ENCODE measurements around the gene LMOD3. TPM values are rescaled to one million over a fixed set of nuclear protein-coding genes. Genes with fewer than 3 reads are reported as not detected.

LMOD3 gene
- total RNA-seq, 2 donors from 2014 or later = 0.33 TPM; not detected in 1

DNA sequence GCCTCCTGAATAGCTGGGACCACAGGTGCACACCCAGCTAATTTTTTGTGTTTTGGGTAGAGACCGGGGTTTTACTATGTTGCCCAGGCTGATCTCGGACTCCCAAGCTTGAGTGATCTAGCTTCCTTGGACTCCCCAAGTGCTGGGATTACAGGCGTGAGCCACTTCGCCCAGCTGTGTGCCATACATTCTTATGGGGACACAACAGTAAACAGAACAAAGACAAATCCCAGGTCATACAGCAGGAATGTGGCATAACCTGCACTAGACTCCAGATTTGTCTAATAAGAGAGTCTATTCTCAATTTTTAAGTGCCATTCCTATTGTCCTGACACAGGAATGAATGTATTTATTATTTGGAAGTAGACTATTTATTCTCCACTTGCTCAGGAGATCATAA, 20.0 kb downstream of the LMOD3 start:
- ATAC-seq (no peak), DNase-seq (no peak)
- Histone ChIP-seq H3K4me3 (no peak overlapping the region), H3K27me3 (no peaks in the 10 kb centered on the region), H3K27ac (no peak overlapping the region), H3K9me3 (no peaks in the 10 kb centered on the region), H3K36me3 (replicated peaks in 1 of 2; ENCODE audit: insufficient read depth in 1 of 2, low read depth in 2 of 2) (peaks cover 3 to 19% of the 10 kb centered on the region in 2 donors), H3K4me1 (peaks cover 3% of the 10 kb centered on the region)
- TF ChIP-seq POLR2A (IDR thresholded peaks at IDR 0.05) (no peak), CTCF (IDR thresholded peaks at IDR 0.05) (no peak)
- intact Hi-C loops (cut with DNase I) = no loop called here
- 90 to 91% methylated on average over 2 to 4 of the region's 4 CpGs for WGBS, 2 donors

- no peak overlapping the region for H3K4me3 ChIP-seq
- no peak for TF ChIP-seq POLR2A (IDR thresholded peaks at IDR 0.05)
- no peak for TF ChIP-seq CTCF (IDR thresholded peaks at IDR 0.05)
Observed at GRCh38 chr3:69099576-69099975, 22.8 kb downstream of the LMOD3 start.

GRCh38 chr3:69097407-69098086, 24.8 kb downstream of the LMOD3 start:
- no peak overlapping the region for H3K4me3 ChIP-seq
- 86 to 93% methylated on average over 9 of the region's 9 CpGs for whole genome bisulfite sequencing, 2 donors
- H3K4me1 ChIP-seq = peaks cover 48% of the 10 kb centered on the region
- H3K9me3 ChIP-seq = no peaks in the 10 kb centered on the region
- TF ChIP-seq CTCF (IDR thresholded peaks at IDR 0.05) = no peak
- no peak for TF ChIP-seq POLR2A (IDR thresholded peaks at IDR 0.05)
- H3K27ac ChIP-seq = peak overlapping the region in 1 of 4 donors; percentile 15
- DNase-seq (no peak), ATAC-seq (no peak)
- intact Hi-C loops (cut with DNase I) = no loop called here
- H3K36me3 ChIP-seq (replicated peaks in 1 of 2; ENCODE audit: insufficient read depth in 1 of 2, low read depth in 2 of 2) = peaks cover 0 to 7% of the 10 kb centered on the region in 2 donors
- no peaks in the 10 kb centered on the region for H3K27me3 ChIP-seq

More at GRCh38 chr3:69099576-69099975, 22.8 kb downstream of the LMOD3 start:
- Histone ChIP-seq H3K27me3 (no peaks in the 10 kb centered on the region), H3K9me3 (no peaks in the 10 kb centered on the region), H3K27ac (no peak overlapping the region), H3K4me1 (peaks cover 28% of the 10 kb centered on the region), H3K36me3 (replicated peaks in 1 of 2; ENCODE audit: insufficient read depth in 1 of 2, low read depth in 2 of 2) (peaks cover 2 to 19% of the 10 kb centered on the region in 2 donors)
- intact Hi-C loops (cut with DNase I) = no loop called here
- WGBS, 2 donors = 92 to 93% methylated on average over 4 of the region's 4 CpGs
- ATAC-seq = no peak
- DNase-seq = no peak

DNA sequence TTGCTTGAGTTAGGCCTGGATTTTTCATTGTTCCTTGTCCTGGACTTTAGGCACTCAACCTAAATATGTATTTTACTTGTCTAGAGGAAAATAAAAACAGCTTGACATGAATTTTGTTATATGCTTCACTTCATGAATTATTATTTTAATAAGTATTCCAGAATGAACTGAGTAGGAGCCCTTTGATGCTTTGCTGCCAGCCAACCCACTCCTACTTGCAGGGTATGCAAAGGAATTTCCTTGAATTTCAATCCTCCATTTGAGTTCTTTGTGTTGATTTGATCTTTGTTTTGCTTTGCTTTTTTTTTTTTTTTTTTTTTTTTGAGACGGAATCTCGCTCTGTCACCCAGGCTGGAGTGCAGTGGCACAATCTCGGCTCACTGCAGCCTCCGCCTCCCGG, 26.1 kb downstream of the LMOD3 start:
- Histone ChIP-seq H3K27me3 (no peaks in the 10 kb centered on the region), H3K27ac (peak overlapping the region in 1 of 4 donors; percentile 56), H3K4me1 (peaks cover 60% of the 10 kb centered on the region), H3K9me3 (no peaks in the 10 kb centered on the region), H3K36me3 (replicated peaks in 1 of 2; ENCODE audit: insufficient read depth in 1 of 2, low read depth in 2 of 2) (no peaks in the 10 kb centered on the region), H3K4me3 (no peak overlapping the region)
- intact Hi-C loops (cut with DNase I) = no loop called here
- 78 to 83% methylated on average over 4 to 5 of the region's 5 CpGs for WGBS, 2 donors
- TF ChIP-seq CTCF (IDR thresholded peaks at IDR 0.05) (no peak), POLR2A (IDR thresholded peaks at IDR 0.05) (no peak)
- no peak for ATAC-seq
- no peak for DNase-seq

DNA sequence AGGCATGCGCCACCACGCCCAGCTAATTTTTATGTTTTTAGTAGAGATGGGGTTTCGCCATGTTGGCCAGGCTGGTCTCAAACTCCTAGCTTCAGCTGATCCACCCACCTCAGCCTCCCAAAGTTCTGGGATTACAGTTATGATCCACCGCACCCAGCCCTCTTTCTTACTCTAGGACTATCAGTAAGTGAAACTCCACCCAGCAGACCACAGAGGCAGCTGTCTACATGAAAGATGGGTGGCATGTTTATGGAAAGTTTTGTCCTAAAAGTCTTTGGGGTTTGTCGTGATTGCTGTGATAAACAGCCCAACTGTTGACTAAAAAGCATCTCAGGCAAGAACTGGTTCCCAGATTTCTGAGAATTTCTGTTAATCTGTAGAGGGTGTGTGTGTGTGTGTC, 26.8 kb downstream of the LMOD3 start:
- no peaks in the 10 kb centered on the region for H3K27me3 ChIP-seq
- no peak overlapping the region for H3K4me3 ChIP-seq
- 72 to 83% methylated on average over 5 of the region's 5 CpGs for WGBS, 2 donors
- DNase-seq (no peak), ATAC-seq (no peak)
- peak overlapping the region in 1 of 4 donors; percentile 56 for H3K27ac ChIP-seq
- intact Hi-C loops (cut with DNase I) = no loop called here
- H3K4me1 ChIP-seq = peaks cover 66% of the 10 kb centered on the region
- no peaks in the 10 kb centered on the region for H3K36me3 ChIP-seq (replicated peaks in 1 of 2; ENCODE audit: insufficient read depth in 1 of 2, low read depth in 2 of 2)
- TF ChIP-seq CTCF (IDR thresholded peaks at IDR 0.05) = no peak
- no peaks in the 10 kb centered on the region for H3K9me3 ChIP-seq
